Lower lobe of right lung (tissue), 1 donor: ENCODE measurements around the gene OCIAD2. TPM values are rescaled to one million over a fixed set of nuclear protein-coding genes. Genes with fewer than 3 reads are reported as not detected.

Source experiments
- total RNA-seq: library from RNA; stranded (reverse); fragmentation: NEBNext Ultra II Directional; extraction: Animal tissue kit (Norgen Biotek cat#: 25700); gene quantifications from one replicate; pipeline ENCODE4 v1.2.1, GENCODE V29; 2021
- donor health status: DM: no; HTN: yes; CAD: no; lungs with severe emphysema.

Gene OCIAD2
- total RNA-seq, 1 donor from 2014 or later: 29.2 TPM

Other genes with a start within 250 kb of the OCIAD2 start
- 85.0 TPM for gene FRYL, start 126.5 kb downstream of the OCIAD2 start, total RNA-seq
- 101 TPM for gene OCIAD1, start 75.7 kb downstream of the OCIAD2 start, total RNA-seq
- gene CWH43, start 79.5 kb upstream of the OCIAD2 start, total RNA-seq: 2.3 TPM